Calu3 (cell line): Measurements from ENCODE around the gene SLC22A23. TPM values are rescaled to one million over a fixed set of nuclear protein-coding genes. Genes with fewer than 3 reads are reported as not detected.

Experiments used
- BruUV-seq: library from RNA; stranded (reverse); fragments of 400-500 nt; replicated peaks from 2 replicates; lab custom pipeline; 2021; lab: Mats Ljungman, UMichigan
- CTCF ChIA-PET: fragments of 300-600 bp; sonication (Branson Sonifier 250); formaldehyde crosslinking; loops from one replicate; lab custom pipeline; 2022; ENCODE audit warnings: antibody characterized with exemption; lab: Charles Lee
- DNase-seq: peaks from one replicate; pipeline ENCODE4 v3.0.0; 2022
- H3K27ac Mint-ChIP-seq: one replicate; pipeline ENCODE4 v1.8.0; 2022; ENCODE audit warnings: mixed read lengths; ENCODE audit not compliant: unreplicated experiment
- H3K27me3 Mint-ChIP-seq: one replicate; pipeline ENCODE4 v1.8.0; 2022; ENCODE audit warnings: mixed read lengths; ENCODE audit not compliant: unreplicated experiment
- H3K36me3 Mint-ChIP-seq: one replicate; pipeline ENCODE4 v1.8.0; 2022; ENCODE audit warnings: mild to moderate bottlenecking, moderate library complexity, mixed read lengths; ENCODE audit not compliant: insufficient read depth, unreplicated experiment
- H3K4me1 Mint-ChIP-seq: one replicate; pipeline ENCODE4 v1.8.0; 2022; ENCODE audit warnings: mild to moderate bottlenecking, low read depth, mixed read lengths; ENCODE audit not compliant: unreplicated experiment
- H3K4me3 Mint-ChIP-seq: one replicate; pipeline ENCODE4 v1.8.0; 2022; ENCODE audit warnings: mild to moderate bottlenecking, low read depth, moderate library complexity, mixed read lengths; ENCODE audit not compliant: unreplicated experiment
- H3K9me3 Mint-ChIP-seq: one replicate; pipeline ENCODE4 v1.8.0; 2022; ENCODE audit warnings: low read depth, mixed read lengths; ENCODE audit not compliant: unreplicated experiment
- intact Hi-C: fragments of 100-400 bp; cut with micrococcal nuclease; formaldehyde crosslinking; loops from one replicate; pipeline ENCODE4 v1.10.0; 2022; ENCODE audit not compliant: unreplicated experiment
- total RNA-seq: library from RNA; stranded (reverse); gene quantifications from 2 replicates; pipeline ENCODE4 v1.2.3, GENCODE V29; 2022
- TF ChIP-seq, protein P1 (sequence below): fragments of 200-600 bp; IDR thresholded peaks from one replicate; pipeline ENCODE4 v1.8.0; 2022; ENCODE audit warnings: antibody characterized with exemption; ENCODE audit not compliant: unreplicated experiment

The SLC22A23 gene
- total RNA-seq, 1 experiment from 2014 or later: 3.9 TPM

GRCh38 chr6:3390698-3391097 lies 66.2 kb downstream of the SLC22A23 start:
- TF ChIP-seq, protein P1, sequence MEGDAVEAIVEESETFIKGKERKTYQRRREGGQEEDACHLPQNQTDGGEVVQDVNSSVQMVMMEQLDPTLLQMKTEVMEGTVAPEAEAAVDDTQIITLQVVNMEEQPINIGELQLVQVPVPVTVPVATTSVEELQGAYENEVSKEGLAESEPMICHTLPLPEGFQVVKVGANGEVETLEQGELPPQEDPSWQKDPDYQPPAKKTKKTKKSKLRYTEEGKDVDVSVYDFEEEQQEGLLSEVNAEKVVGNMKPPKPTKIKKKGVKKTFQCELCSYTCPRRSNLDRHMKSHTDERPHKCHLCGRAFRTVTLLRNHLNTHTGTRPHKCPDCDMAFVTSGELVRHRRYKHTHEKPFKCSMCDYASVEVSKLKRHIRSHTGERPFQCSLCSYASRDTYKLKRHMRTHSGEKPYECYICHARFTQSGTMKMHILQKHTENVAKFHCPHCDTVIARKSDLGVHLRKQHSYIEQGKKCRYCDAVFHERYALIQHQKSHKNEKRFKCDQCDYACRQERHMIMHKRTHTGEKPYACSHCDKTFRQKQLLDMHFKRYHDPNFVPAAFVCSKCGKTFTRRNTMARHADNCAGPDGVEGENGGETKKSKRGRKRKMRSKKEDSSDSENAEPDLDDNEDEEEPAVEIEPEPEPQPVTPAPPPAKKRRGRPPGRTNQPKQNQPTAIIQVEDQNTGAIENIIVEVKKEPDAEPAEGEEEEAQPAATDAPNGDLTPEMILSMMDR: no peak
- Mint-ChIP-seq H3K4me1 (no peaks in the 10 kb centered on the region), H3K36me3 (no peaks in the 10 kb centered on the region), H3K4me3 (no peak overlapping the region), H3K27ac (no peak overlapping the region), H3K9me3 (no peaks in the 10 kb centered on the region), H3K27me3 (no peaks in the 10 kb centered on the region)
- intact Hi-C loops: no loop called here
- no TSS peak for BruUV-seq
- CTCF ChIA-PET: interaction anchor here (0.6 kb wide), 1 partner anchor 333 kb away, joined by 3 read pairs; no protein-coding TSS in a partner anchor
- peak; percentile 19 for DNase-seq

GRCh38 chr6:3389390-3390167 lies 67.3 kb downstream of the SLC22A23 start:
- no peaks in the 10 kb centered on the region for H3K9me3 Mint-ChIP-seq
- H3K36me3 Mint-ChIP-seq: no peaks in the 10 kb centered on the region
- no peaks in the 10 kb centered on the region for H3K4me1 Mint-ChIP-seq
- intact Hi-C loops: no loop called here
- no peak overlapping the region for H3K4me3 Mint-ChIP-seq
- TF ChIP-seq, protein P1: no peak
- no TSS peak for BruUV-seq
- CTCF ChIA-PET: no interaction called here
- H3K27me3 Mint-ChIP-seq: no peaks in the 10 kb centered on the region
- no peak overlapping the region for H3K27ac Mint-ChIP-seq
- no peak for DNase-seq

DNA sequence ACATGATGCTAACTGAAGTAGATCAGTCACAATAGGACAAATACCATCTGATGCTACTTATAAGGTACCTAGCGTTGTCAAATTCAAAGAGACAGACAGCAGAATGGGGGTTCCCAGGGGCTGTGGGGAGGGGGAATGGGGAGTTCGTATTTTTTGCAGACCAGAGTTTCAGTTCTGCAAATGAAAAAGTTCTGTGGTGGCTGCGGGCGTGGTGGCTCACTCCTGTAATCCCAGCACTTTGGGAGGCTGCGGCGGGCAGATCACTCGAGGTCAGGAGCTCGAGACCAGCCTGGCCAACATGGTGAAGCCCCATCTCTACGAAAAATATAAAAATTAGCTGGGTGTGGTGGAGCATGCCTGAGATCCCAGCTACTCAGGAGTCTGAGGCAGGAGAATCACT lies 68.1 kb downstream of the SLC22A23 start:
- intact Hi-C loops: no loop called here
- Mint-ChIP-seq H3K9me3 (no peaks in the 10 kb centered on the region), H3K4me3 (no peak overlapping the region), H3K27ac (no peak overlapping the region), H3K36me3 (no peaks in the 10 kb centered on the region), H3K4me1 (no peaks in the 10 kb centered on the region), H3K27me3 (no peaks in the 10 kb centered on the region)
- TF ChIP-seq, protein P1: no peak
- CTCF ChIA-PET: no interaction called here
- BruUV-seq: no TSS peak
- DNase-seq: no peak

- TF ChIP-seq, protein P1: no peak
- Mint-ChIP-seq H3K4me3 (no peak overlapping the region), H3K36me3 (no peaks in the 10 kb centered on the region), H3K27ac (no peak overlapping the region), H3K4me1 (peaks cover 22% of the 10 kb centered on the region), H3K9me3 (no peaks in the 10 kb centered on the region), H3K27me3 (no peaks in the 10 kb centered on the region)
- BruUV-seq: no TSS peak
- CTCF ChIA-PET: no interaction called here
- intact Hi-C loops: no loop called here
- DNase-seq: no peak
Observed at GRCh38 chr6:3386374-3386857, 70.4 kb downstream of the SLC22A23 start.
